ENCODE results near the gene ADIPOR2.

- TF ChIP-seq CTCF (IDR thresholded peaks at IDR 0.05) (no peak), POLR2A (IDR thresholded peaks at IDR 0.05) (no peak)
These were observed 107.2 kb downstream of the ADIPOR2 start for GRCh38 chr12:1797991-1798640.
